Sigmoid colon (tissue), 7 donors: ENCODE measurements around the gene KCNA1. TPM values are rescaled to one million over a fixed set of nuclear protein-coding genes. Genes with fewer than 3 reads are reported as not detected.

ENCODE experiments used
- DNase-seq: peaks from one replicate; pipeline ENCODE4 v3.0.0-alpha.2; 2019
- H3K27ac ChIP-seq, 4 donors: fragments of 200-600 bp; sonication (generic); one replicate each; pipeline ENCODE4 v1.5.1; 2016 to 2019; ENCODE audit warnings: mild to moderate bottlenecking in 1 of 4
- H3K27me3 ChIP-seq, 3 donors: fragments of 200-600 bp; sonication (generic); one replicate each; pipeline ENCODE4 v1.5.1; 2019; ENCODE audit warnings: mild to moderate bottlenecking in 1 of 3
- H3K36me3 ChIP-seq, 4 donors: fragments of 200-600 bp; sonication (generic); one replicate each; pipeline ENCODE4 v1.5.1; 2016 to 2019
- H3K4me1 ChIP-seq, 4 donors: fragments of 200-600 bp; sonication (generic); one replicate each; pipeline ENCODE4 v1.5.1; 2017 to 2019
- H3K4me3 ChIP-seq, 4 donors: fragments of 200-600 bp; sonication (generic); one replicate each; pipeline ENCODE4 v1.5.1; 2017 to 2019; ENCODE audit warnings: mild to moderate bottlenecking in 2 of 4, moderate library complexity in 1 of 4
- H3K9me3 ChIP-seq, 4 donors: fragments of 200-600 bp in 3 of 4; sonication (generic) in 3 of 4; one replicate each; pipeline versions ENCODE4 v1.5.1 to v1.6.1; 2013 to 2019
- CTCF ChIP-seq, 4 experiments: fragments of 450-650 bp in 3 of 4; fragments of 200-600 bp in 1 of 4; IDR thresholded peaks; one replicate each; pipeline ENCODE4 v1.5.1; 2016 to 2019; ENCODE audit warnings: antibody characterized with exemption in 4 of 4, mild to moderate bottlenecking in 3 of 4, moderate library complexity in 2 of 4
- EP300 ChIP-seq, 4 donors: sonication (generic); formaldehyde crosslinking; IDR thresholded peaks; one replicate each; pipeline ENCODE4 v1.6.1; 2017; ENCODE audit warnings: antibody characterized with exemption in 4 of 4
- POLR2A ChIP-seq, 2 donors: fragments of 450-650 bp; IDR thresholded peaks; one replicate each; pipeline ENCODE4 v1.6.1; 2016; ENCODE audit warnings: antibody characterized with exemption in 2 of 2, mild to moderate bottlenecking in 2 of 2, moderate library complexity in 2 of 2
- POLR2AphosphoS5 ChIP-seq, 4 donors: sonication (generic); formaldehyde crosslinking; IDR thresholded peaks; one replicate each; pipeline ENCODE4 v1.6.1; 2017; ENCODE audit warnings: antibody characterized with exemption in 4 of 4
- WGBS, 2 donors: extraction: QIAGEN DNeasy Blood & Tissue Kit; methylation state at CpG; one replicate each; pipeline ENCODE4 v1.1.7; 2013; 5-methylcytosine and 5-hydroxymethylcytosine counted together
- intact Hi-C: fragments of 100-400 bp; cut with DNase I; formaldehyde crosslinking; loops from one replicate; pipeline ENCODE4 v1.15.1; 2023
- polyA plus RNA-seq, 3 donors: library from polyadenylated mRNA; stranded (reverse); fragments of 200-250 nt; gene quantifications; one replicate each; pipeline ENCODE4 v1.2.3, GENCODE V29; 2013
- total RNA-seq, 4 donors: library from RNA; depleted of rRNA; stranded (reverse); fragments of >200 nt; gene quantifications; one replicate each; pipeline ENCODE4 v1.1.0, GENCODE V29; 2016
- donor health status: healthy with polysubstance abuse.
- donor health status: Bipolar disorder and iron deficiency.
- donor health status: healthy.

The KCNA1 gene
- total and polyA plus RNA-seq, 7 donors = 0.07 to 3.8 (median 2.4) TPM; not detected in 2

GRCh38 chr12:4960030-4960429 lies 50.3 kb downstream of the KCNA1 start:
- H3K27me3 ChIP-seq = no peaks in the 10 kb centered on the region
- 38 to 49% methylated on average over 13 of the region's 13 CpGs for WGBS, 2 donors
- TF ChIP-seq POLR2AphosphoS5 (IDR thresholded peaks at IDR 0.05) = peak in 1 of 4 donors; percentile 35
- TF ChIP-seq POLR2A (IDR thresholded peaks at IDR 0.05) = no peak
- peaks cover 0 to 31% (median 18%) of the 10 kb centered on the region in 4 donors for H3K4me1 ChIP-seq
- peak overlapping the region in 3 of 4 donors; percentile 18 to 30 (median 24) for H3K4me3 ChIP-seq
- H3K9me3 ChIP-seq = no peaks in the 10 kb centered on the region
- H3K27ac ChIP-seq = peak overlapping the region in 3 of 4 donors; percentile 63 to 72 (median 70)
- no peaks in the 10 kb centered on the region for H3K36me3 ChIP-seq
- peak; percentile 79 for DNase-seq
- intact Hi-C loops = no loop called here

GRCh38 chr12:4960547-4960946 lies 50.8 kb downstream of the KCNA1 start:
- WGBS, 2 donors = 83 to 91% methylated on average over 6 of the region's 6 CpGs
- intact Hi-C loops = no loop called here

GRCh38 chr12:4961311-4961710 lies 51.6 kb downstream of the KCNA1 start:
- H3K36me3 ChIP-seq = no peaks in the 10 kb centered on the region
- no peak for DNase-seq
- peaks cover 0 to 23% (median 15%) of the 10 kb centered on the region in 4 donors for H3K4me1 ChIP-seq
- H3K9me3 ChIP-seq = no peaks in the 10 kb centered on the region
- intact Hi-C loops = no loop called here
- H3K27me3 ChIP-seq = no peaks in the 10 kb centered on the region
- TF ChIP-seq EP300 (IDR thresholded peaks at IDR 0.05) (no peak), CTCF (IDR thresholded peaks at IDR 0.05) (no peak), POLR2AphosphoS5 (IDR thresholded peaks at IDR 0.05) (no peak), POLR2A (IDR thresholded peaks at IDR 0.05) (no peak)
- H3K4me3 ChIP-seq = no peak overlapping the region
- peak overlapping the region in 2 of 4 donors; percentile 70 to 72 for H3K27ac ChIP-seq
- 75 to 79% methylated on average over 3 of the region's 3 CpGs for WGBS, 2 donors

More at GRCh38 chr12:4960547-4960946, 50.8 kb downstream of the KCNA1 start:
- peak overlapping the region in 3 of 4 donors; percentile 63 to 72 (median 70) for H3K27ac ChIP-seq
- no peaks in the 10 kb centered on the region for H3K27me3 ChIP-seq
- H3K36me3 ChIP-seq = no peaks in the 10 kb centered on the region
- peak overlapping the region in 2 of 4 donors; percentile 24 to 30 for H3K4me3 ChIP-seq
- TF ChIP-seq POLR2A (IDR thresholded peaks at IDR 0.05) (no peak), POLR2AphosphoS5 (IDR thresholded peaks at IDR 0.05) (no peak), CTCF (IDR thresholded peaks at IDR 0.05) (no peak), EP300 (IDR thresholded peaks at IDR 0.05) (no peak)
- DNase-seq = no peak
- no peaks in the 10 kb centered on the region for H3K9me3 ChIP-seq
- peaks cover 0 to 31% (median 18%) of the 10 kb centered on the region in 4 donors for H3K4me1 ChIP-seq

GRCh38 chr12:4962539-4963486 lies 53.1 kb downstream of the KCNA1 start:
- no peaks in the 10 kb centered on the region for H3K9me3 ChIP-seq
- intact Hi-C loops = no loop called here
- TF ChIP-seq EP300 (IDR thresholded peaks at IDR 0.05) = no peak
- TF ChIP-seq CTCF (IDR thresholded peaks at IDR 0.05) = no peak
- TF ChIP-seq POLR2AphosphoS5 (IDR thresholded peaks at IDR 0.05) = no peak
- TF ChIP-seq POLR2A (IDR thresholded peaks at IDR 0.05) = no peak
- DNase-seq = no peak
- no peak overlapping the region for H3K27ac ChIP-seq
- WGBS, 2 donors = 23 to 63% methylated on average over 17 of the region's 17 CpGs
- peaks cover 0 to 23% (median 14%) of the 10 kb centered on the region in 4 donors for H3K4me1 ChIP-seq
- H3K36me3 ChIP-seq = no peaks in the 10 kb centered on the region
- H3K27me3 ChIP-seq = no peaks in the 10 kb centered on the region
- H3K4me3 ChIP-seq = no peak overlapping the region

Other genes with a start within 250 kb of the KCNA1 start
- gene GALNT8, start 189.5 kb upstream of the KCNA1 start, total RNA-seq = 1 to 10 TPM; 1.1 to 3.6 (median 1.6) TPM
- gene GALNT8, start 189.5 kb upstream of the KCNA1 start, polyA plus RNA-seq = 1 to 10 TPM; 2.8 to 8.1 (median 3.6) TPM
- gene KCNA5, start 134.0 kb downstream of the KCNA1 start, total RNA-seq = 10 to 100 TPM in 1 of 4 donors, 1 to 10 TPM in 3; 2.2 to 20.2 (median 5.8) TPM
- gene KCNA5, start 134.0 kb downstream of the KCNA1 start, polyA plus RNA-seq = under 1 TPM in 2 of 3 donors, not detected in 1; 0.45 to 0.60 TPM